H4 (cell line): ENCODE results near the gene CD164L2. TPM values are rescaled to one million over a fixed set of nuclear protein-coding genes. Genes with fewer than 3 reads are reported as not detected.

ENCODE experiments used
- DNase-seq: peaks from one replicate; pipeline ENCODE4 v3.0.0-alpha.2; 2015; ENCODE audit warnings: low spot score
- total RNA-seq: library from RNA; depleted of rRNA; stranded (reverse); fragments of >200 nt; shearing (Covaris generic); gene quantifications from 2 replicates; pipeline ENCODE4 v1.2.3, GENCODE V29; 2014

The CD164L2 gene
- total RNA-seq, 1 experiment from 2014 or later: not detected

GRCh38 chr1:27363766-27364695 is 19.1 kb downstream of the CD164L2 start:
- no peak for DNase-seq

- DNase-seq: no peak
These were observed 21.6 kb downstream of the CD164L2 start for GRCh38 chr1:27361553-27361952.

- no peak for DNase-seq
These were observed 22.1 kb downstream of the CD164L2 start for GRCh38 chr1:27361044-27361402.

- no peak for DNase-seq
These were observed 22.7 kb downstream of the CD164L2 start for GRCh38 chr1:27360159-27361043.

- no peak for DNase-seq
These were observed 23.3 kb downstream of the CD164L2 start for GRCh38 chr1:27359822-27360158.

GRCh38 chr1:27358928-27359313 is 24.2 kb downstream of the CD164L2 start:
- no peak for DNase-seq

GRCh38 chr1:27358038-27358927 is 24.9 kb downstream of the CD164L2 start:
- DNase-seq: no peak

GRCh38 chr1:27357281-27358037 is 25.7 kb downstream of the CD164L2 start:
- DNase-seq: no peak

- no peak for DNase-seq
These were observed 26.4 kb downstream of the CD164L2 start for GRCh38 chr1:27356619-27357280.

GRCh38 chr1:27356277-27356618 is 26.9 kb downstream of the CD164L2 start:
- DNase-seq: no peak

GRCh38 chr1:27355683-27356082 is 27.4 kb downstream of the CD164L2 start:
- DNase-seq: no peak

GRCh38 chr1:27353629-27354028 is 29.5 kb downstream of the CD164L2 start:
- DNase-seq: no peak

- DNase-seq: no peak
These were observed 30.0 kb downstream of the CD164L2 start for GRCh38 chr1:27353166-27353565.

- DNase-seq: no peak
These were observed 31.5 kb downstream of the CD164L2 start for GRCh38 chr1:27351541-27352107.

GRCh38 chr1:27350663-27351540 is 32.2 kb downstream of the CD164L2 start:
- DNase-seq: no peak

GRCh38 chr1:27349784-27350662 is 33.1 kb downstream of the CD164L2 start:
- DNase-seq: no peak

GRCh38 chr1:27348861-27349783 is 34.0 kb downstream of the CD164L2 start:
- DNase-seq: no peak
